ENCODE measurements around the gene TCP11L1. TPM values are rescaled to one million over a fixed set of nuclear protein-coding genes. Genes with fewer than 3 reads are reported as not detected.

Gene TCP11L1
- total and polyA plus RNA-seq, 2 of the 8 experiments (the other 6 are each of a cell fraction or from before 2014, with no cell fraction given), result 10.9 to 23.1 TPM

GRCh38 chr11:33016654-33017053 lies 22.7 kb upstream of the TCP11L1 start (continued):
- TF ChIP-seq NRF1 (IDR thresholded peaks at IDR 0.05; ENCODE audit: low read depth, low read length) (no peak), CTBP2 (IDR thresholded peaks at IDR 0.05; ENCODE audit: borderline replicate concordance, insufficient read depth, insufficient read length, low read length) (no peak), ASH2L (IDR thresholded peaks at IDR 0.05; ENCODE audit: low read length) (no peak), GABPA (IDR thresholded peaks at IDR 0.05; ENCODE audit: borderline replicate concordance, insufficient read depth, low read length) (no peak), RBBP5 (IDR thresholded peaks at IDR 0.05; ENCODE audit: borderline replicate concordance, low read depth, low read length) (no peak)
